AG04449 (cell line): ENCODE results near the gene GPX1.
"Not testable (repeated sequence)": the region's sequence is repeated elsewhere in the genome, so short reads cannot be mapped to it uniquely, and the experiment has no call there.

ENCODE experiments used
- CTCF ChIA-PET: fragments of 350-600 bp; formaldehyde crosslinking; extraction: SDS; loops from one replicate; lab custom pipeline; 2021; ENCODE audit warnings: antibody characterized with exemption; lab: Yijun Ruan, JAX
- POLR2A ChIA-PET: fragments of 400-600, 350-600 bp; formaldehyde crosslinking; extraction: SDS; loops from one replicate; lab custom pipeline; 2020; ENCODE audit warnings: antibody characterized with exemption, inconsistent platforms; lab: Yijun Ruan, JAX
- DNase-seq: peaks from one replicate; pipeline ENCODE4 v3.0.0-alpha.2; 2010; ENCODE audit warnings: low read depth, low spot score
- H3K4me3 ChIP-seq: 2 replicates; pipeline ENCODE4 v1.5.1; 2011; ENCODE audit warnings: low read depth, mild to moderate bottlenecking, control low read depth, low read length
- TF ChIP-seq, protein P1 (sequence below): IDR thresholded peaks from one replicate; pipeline ENCODE4 v1.5.1; 2011; ENCODE audit warnings: mild to moderate bottlenecking, moderate library complexity, low read length, control low read depth, inconsistent platforms; ENCODE audit not compliant: insufficient read depth; ENCODE audit errors: missing control alignments

The GPX1 gene

DNA sequence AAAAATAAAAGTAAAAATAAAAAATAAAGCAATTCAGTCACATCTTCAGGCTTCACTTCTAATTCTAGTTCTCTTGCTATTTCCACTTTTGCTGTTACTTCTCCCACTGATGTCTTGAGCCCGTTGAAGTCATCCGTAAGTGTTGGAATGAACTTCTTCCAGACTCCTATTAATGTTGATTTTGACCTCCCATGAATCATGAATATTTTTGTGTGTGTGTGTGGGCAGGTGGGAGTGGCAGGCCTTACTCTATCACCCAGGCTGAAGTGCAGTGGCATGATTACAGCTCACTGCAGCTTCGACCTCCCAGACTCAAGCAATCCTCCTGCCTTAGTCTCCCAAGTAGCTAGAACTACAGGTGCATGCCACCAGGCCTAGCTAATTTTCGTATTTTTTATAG lies 29.0 kb downstream of the GPX1 start:
- DNase-seq: no peak
- ChIA-PET POLR2A (no interaction called here), CTCF (interaction anchor here (1.2 to 2.3 kb wide), 2 partner anchors 10 to 120 kb away, joined by 3 to 4 read pairs; partner anchors contain the start of gene USP4)
- H3K4me3 ChIP-seq: no peak overlapping the region
- TF ChIP-seq, protein P1, sequence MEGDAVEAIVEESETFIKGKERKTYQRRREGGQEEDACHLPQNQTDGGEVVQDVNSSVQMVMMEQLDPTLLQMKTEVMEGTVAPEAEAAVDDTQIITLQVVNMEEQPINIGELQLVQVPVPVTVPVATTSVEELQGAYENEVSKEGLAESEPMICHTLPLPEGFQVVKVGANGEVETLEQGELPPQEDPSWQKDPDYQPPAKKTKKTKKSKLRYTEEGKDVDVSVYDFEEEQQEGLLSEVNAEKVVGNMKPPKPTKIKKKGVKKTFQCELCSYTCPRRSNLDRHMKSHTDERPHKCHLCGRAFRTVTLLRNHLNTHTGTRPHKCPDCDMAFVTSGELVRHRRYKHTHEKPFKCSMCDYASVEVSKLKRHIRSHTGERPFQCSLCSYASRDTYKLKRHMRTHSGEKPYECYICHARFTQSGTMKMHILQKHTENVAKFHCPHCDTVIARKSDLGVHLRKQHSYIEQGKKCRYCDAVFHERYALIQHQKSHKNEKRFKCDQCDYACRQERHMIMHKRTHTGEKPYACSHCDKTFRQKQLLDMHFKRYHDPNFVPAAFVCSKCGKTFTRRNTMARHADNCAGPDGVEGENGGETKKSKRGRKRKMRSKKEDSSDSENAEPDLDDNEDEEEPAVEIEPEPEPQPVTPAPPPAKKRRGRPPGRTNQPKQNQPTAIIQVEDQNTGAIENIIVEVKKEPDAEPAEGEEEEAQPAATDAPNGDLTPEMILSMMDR: no peak

DNA sequence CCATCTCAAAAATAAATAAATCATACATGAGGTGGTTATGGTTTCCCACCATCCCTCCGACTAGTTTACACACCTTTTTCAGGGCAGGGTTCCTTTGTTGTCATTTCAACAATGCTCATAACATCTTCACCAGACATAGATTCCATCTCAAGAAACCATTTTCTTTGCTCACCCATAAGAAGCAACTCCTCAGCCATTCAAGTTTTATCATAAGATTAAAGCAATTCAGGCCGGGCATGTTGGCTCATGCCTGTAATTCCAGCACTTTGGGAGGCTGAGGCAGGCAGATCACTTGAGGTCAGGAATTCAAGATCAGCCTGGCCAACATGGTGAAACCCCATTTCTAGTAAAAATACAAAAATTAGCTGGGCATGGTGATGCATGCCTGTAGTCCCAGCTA lies 29.8 kb downstream of the GPX1 start:
- CTCF ChIA-PET: interaction anchor here (1.2 kb wide), 1 partner anchor 121 kb away, joined by 3 read pairs; no protein-coding TSS in a partner anchor

DNA sequence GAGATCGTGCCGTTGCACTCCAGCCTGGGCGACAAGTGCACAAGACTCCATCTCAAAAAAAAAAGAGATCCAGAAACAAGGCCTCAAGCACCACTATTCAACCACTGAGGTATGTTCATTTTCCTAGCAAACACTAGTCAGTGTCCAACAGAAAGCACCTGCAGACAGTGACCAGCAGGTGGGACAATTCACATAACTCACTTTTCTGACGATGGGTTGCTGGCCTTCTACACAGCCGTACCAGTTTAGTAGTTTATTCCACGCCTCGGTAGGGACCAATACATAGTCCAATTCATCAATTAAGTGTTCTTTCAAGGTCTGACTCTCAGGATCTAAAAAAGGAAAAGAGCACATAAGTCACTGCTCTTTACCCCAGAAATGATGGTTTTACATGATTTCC lies 30.7 kb downstream of the GPX1 start:
- H3K4me3 ChIP-seq: no peak overlapping the region

More for the DNA sequence above, 29.8 kb downstream of the GPX1 start:
- POLR2A ChIA-PET, H3K4me3 ChIP-seq, DNase-seq: not testable (repeated sequence)

DNA sequence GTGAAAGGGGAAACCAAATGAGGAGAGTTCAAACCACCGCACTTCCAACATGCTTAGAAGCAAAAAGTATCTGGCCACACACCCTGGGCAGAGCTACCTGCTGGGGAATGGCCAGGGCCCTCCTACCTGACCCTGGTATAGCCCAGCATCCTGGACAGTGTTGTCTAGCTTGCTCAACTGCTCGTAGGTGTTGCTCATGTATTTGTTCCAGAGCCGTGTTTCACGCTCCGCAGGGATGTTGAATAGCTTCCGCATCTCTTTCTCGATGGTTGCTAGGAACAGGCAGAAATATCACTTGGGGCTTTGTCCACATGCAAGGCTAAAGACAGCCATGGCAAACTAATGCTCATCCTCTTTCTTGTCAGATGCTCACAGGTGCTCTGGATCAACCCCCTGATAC lies 33.4 kb downstream of the GPX1 start:
- POLR2A ChIA-PET: no interaction called here
- CTCF ChIA-PET: interaction anchor here (1.0 to 2.5 kb wide), 3 partner anchors 10 to 154 kb away, joined by 4 to 8 read pairs (median 5); partner anchors contain the start of gene KLHDC8B
- TF ChIP-seq, protein P1: no peak
- H3K4me3 ChIP-seq: no peak overlapping the region
- no peak for DNase-seq

More for the DNA sequence above, 30.7 kb downstream of the GPX1 start:
- CTCF ChIA-PET: interaction anchor here (1.3 kb wide), 1 partner anchor 10 kb away, joined by 5 read pairs; no protein-coding TSS in a partner anchor
- TF ChIP-seq, protein P1: peak; percentile 2
- POLR2A ChIA-PET: no interaction called here
- DNase-seq: no peak

DNA sequence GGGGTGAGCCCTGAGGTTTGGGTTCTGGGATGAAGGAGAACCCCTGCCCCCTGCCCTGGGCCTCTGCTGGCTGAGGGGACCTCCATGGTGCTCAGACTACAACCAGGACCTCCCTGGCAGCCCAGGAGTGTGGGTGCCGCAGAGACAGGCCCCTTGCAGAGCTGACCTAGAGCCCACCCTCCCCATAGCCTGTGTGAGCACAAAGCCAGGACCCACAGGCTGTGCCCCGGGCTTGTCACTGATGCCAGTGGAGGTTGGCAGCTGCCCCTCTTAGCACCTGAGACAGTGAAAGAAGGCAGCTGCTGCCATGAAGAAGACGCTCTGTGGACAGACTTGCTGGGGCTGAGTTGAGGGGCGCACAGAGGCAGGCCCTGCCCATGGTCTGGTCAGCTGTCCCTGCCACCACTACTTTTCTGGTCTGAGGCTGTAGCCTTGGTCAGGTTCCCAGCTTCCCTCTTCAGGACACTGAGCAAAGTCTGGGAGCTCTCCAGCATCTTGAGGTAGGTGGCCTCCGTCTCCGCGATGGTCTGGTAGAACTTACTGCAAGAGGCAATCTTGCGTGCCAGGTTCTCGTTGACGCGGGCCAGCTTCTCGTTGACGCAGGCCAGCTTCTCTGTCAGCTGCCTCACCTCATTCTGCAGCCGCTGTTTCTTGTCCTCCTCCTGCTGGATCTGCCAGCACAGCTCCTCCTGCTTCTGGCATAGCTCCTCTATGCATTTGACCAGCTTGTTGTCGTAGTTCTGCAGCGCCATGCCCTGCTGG lies 41.3 kb downstream of the GPX1 start:
- no peak for DNase-seq
- ChIA-PET POLR2A (interaction anchor here (0.7 kb wide), 1 partner anchor 431 kb away, joined by 3 read pairs; no protein-coding TSS in a partner anchor), CTCF (interaction anchor here (0.9 to 1.1 kb wide), 2 partner anchors 23 to 132 kb away, joined by 3 read pairs; partner anchors contain the start of gene USP4)
- TF ChIP-seq, protein P1: no peak
- no peak overlapping the region for H3K4me3 ChIP-seq

DNA sequence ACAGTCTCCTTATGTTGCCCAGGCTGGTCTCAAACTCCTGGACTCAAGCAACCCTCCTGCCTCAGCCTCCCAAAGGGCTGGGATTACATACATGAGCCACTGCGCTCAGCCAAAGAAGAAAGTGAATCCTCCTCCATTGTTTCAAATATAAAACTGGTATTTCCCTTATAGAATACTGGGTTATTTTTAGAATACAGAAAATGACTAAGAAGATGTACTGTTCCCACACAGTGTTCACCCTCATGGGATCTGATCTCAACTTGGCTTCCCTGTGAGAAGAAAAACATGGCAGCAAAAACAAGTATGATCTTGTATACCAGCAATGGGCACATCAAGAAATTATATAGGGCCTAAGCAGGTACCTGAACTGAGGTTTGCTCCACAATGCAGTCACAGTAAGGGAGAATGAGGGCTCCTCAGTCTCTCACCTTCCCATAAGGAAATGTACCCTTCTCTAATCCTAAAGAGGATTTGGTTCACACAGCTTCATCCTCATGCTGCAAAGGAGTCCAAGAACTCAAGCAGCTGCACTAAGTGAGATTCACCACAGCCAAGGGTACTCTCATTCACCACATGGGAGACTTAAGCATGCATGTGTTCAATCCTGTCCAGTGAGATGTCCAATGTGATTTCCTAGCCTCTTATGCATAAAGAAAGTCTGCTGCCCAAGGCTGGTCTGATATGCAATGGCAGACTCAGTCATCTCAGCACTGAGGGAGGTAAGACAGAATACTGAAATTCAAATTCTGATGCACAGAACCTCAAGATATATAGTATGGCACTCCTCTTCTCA lies 44.1 kb downstream of the GPX1 start:
- H3K4me3 ChIP-seq: no peak overlapping the region
- no peak for DNase-seq
- ChIA-PET POLR2A (interaction anchor here (0.5 kb wide), 1 partner anchor 10 kb away, joined by 4 read pairs; no protein-coding TSS in a partner anchor), CTCF (no interaction called here)
- TF ChIP-seq, protein P1: no peak
